Measurements from ENCODE around the gene HDAC8. TPM values are rescaled to one million over a fixed set of nuclear protein-coding genes. Genes with fewer than 3 reads are reported as not detected.

HDAC8 gene
- total RNA-seq, 1 experiment from 2014 or later, result 21.4 TPM

DNA sequence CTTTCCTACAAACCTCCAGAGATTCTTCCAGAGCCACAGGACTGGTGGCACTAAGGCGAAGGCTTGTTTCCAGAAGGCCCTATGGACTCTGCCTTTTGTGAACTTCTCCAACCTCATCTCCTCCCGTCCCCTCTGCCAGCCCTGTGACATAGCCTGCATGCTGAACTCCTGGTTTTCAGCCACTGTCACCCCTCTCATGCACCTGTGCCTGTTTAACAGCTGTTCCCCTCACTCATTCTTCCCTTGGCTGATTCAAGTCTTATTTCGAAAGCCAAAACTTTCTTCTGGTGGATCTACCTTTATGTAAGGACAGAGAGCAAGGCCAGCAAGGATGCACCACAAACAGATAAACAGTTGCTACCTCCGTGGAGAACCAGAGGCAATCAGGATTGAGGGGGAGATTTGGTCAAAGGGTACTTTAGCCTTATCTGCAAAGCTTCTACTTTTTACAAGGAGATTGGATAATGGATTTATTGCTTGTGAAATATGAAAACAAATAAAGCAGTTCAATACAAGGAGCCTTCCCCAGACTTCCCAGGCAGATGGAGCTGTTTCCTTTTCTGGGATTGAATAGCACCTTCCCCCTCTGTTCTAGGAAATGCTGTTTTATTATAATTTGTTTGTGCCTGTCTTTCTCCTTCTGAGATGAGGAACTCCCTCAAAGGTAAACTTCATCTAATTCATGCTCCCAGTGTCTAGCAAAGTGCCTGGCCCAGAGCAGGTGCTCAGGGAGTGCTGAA lies 272.6 kb downstream of the HDAC8 start:
- no peak overlapping the region; a peak in 1 of 5 replicates for H3K4me3 Mint-ChIP-seq
- WGBS (ENCODE audit: extremely low coverage, insufficient read length, low lambda C conversion rate), result no CpG with 5 or more reads among the region's 4 CpGs
- H3K36me3 Mint-ChIP-seq (ENCODE audit: insufficient read depth in 1 of 3, low read depth in 3 of 3), result peaks cover 0 to 7% (median 6%) of the 10 kb centered on the region in 3 experiments; a peak in 5 of 7 replicates

More for the DNA sequence above, 272.6 kb downstream of the HDAC8 start:
- peaks cover 26% of the 10 kb centered on the region for H3K27me3 ChIP-seq (ENCODE audit: insufficient read depth, low read length)
- H3K18ac ChIP-seq (ENCODE audit: insufficient read length, low read depth, low read length), result no peak overlapping the region
- H3K23ac ChIP-seq (ENCODE audit: insufficient read length, low read depth, low read length), result no peak overlapping the region
- no peaks in the 10 kb centered on the region for H3K79me1 ChIP-seq (ENCODE audit: insufficient read depth, low read depth, low read length, poor library complexity, severe bottlenecking)
- Mint-ChIP-seq H3K27ac (no peak overlapping the region), H3K27me3 (ENCODE audit: low read depth) (peaks cover 68% of the 10 kb centered on the region), H3K4me1 (peaks cover 5 to 6% of the 10 kb centered on the region in 2 experiments; a peak in 2 of 4 replicates), H3K9me3 (peaks cover 69 to 83% of the 10 kb centered on the region in 2 experiments)
- TF ChIP-seq CTCF (conservative IDR thresholded peaks at IDR 0.05), result no peak
- H4K91ac ChIP-seq (ENCODE audit: insufficient read length, low read depth, low read length), result no peak overlapping the region
- H3K23me2 ChIP-seq (ENCODE audit: insufficient read length, low read depth, low read length, poor library complexity, severe bottlenecking), result peaks cover 4% of the 10 kb centered on the region
- H2BK20ac ChIP-seq (ENCODE audit: low read depth, low read length, poor library complexity, severe bottlenecking), result no peak overlapping the region
- peaks cover 13% of the 10 kb centered on the region for H3K9me3 ChIP-seq (ENCODE audit: control insufficient read depth, low read depth, low read length)
- H4K8ac ChIP-seq (replicated peaks; ENCODE audit: insufficient read length, low read depth, low read length), result no peak overlapping the region
- no peak overlapping the region for H3K9ac ChIP-seq (ENCODE audit: extremely low read depth, insufficient read length, low read length)
- no peak overlapping the region for H2AFZ ChIP-seq (ENCODE audit: low read length)
- no peaks in the 10 kb centered on the region for H3K4me1 ChIP-seq (ENCODE audit: insufficient read depth, low read length)
- H3T11ph ChIP-seq (ENCODE audit: low read length), result no peak overlapping the region
- H4K5ac ChIP-seq (ENCODE audit: insufficient read length, low read depth, low read length), result no peak overlapping the region
- no peaks in the 10 kb centered on the region for H3K79me2 ChIP-seq (ENCODE audit: insufficient read depth, low read length)
- H3K56ac ChIP-seq (ENCODE audit: insufficient read length, low read depth, low read length), result no peak overlapping the region
- no peak overlapping the region for H2BK15ac ChIP-seq (ENCODE audit: low read depth, low read length)
- no peak overlapping the region for H3K14ac ChIP-seq (ENCODE audit: insufficient read depth, low read length)
- no peak overlapping the region for H2BK12ac ChIP-seq (ENCODE audit: insufficient read length, low read depth, low read length)
- H3K27ac ChIP-seq (ENCODE audit: insufficient read length, low read depth, low read length), result no peak overlapping the region
- no peak overlapping the region for H2BK5ac ChIP-seq (ENCODE audit: insufficient read length, low read length)
- H3K4ac ChIP-seq (ENCODE audit: low read depth, low read length), result no peak overlapping the region
- no peak for DNase-seq
- no peak overlapping the region for H3K4me2 ChIP-seq (ENCODE audit: insufficient read depth, insufficient read length, low read length)
- H2AK5ac ChIP-seq (ENCODE audit: insufficient read length, low read length), result no peak overlapping the region
- no peak overlapping the region for H2BK120ac ChIP-seq (ENCODE audit: low read depth, low read length, poor library complexity, severe bottlenecking)
- no peaks in the 10 kb centered on the region for H4K20me1 ChIP-seq (ENCODE audit: control insufficient read depth, insufficient read depth, insufficient read length)
